Activated naive CD4-positive, alpha-beta T cell treated with anti-CD3 and anti-CD28 coated beads, Interleukin-2, amount 50 U/mL, for 16 hours (primary cell): ENCODE data around the gene MLLT3.
"Not testable (repeated sequence)": the region's sequence is repeated elsewhere in the genome, so short reads cannot be mapped to it uniquely, and the experiment has no call there.

Experiments
- DNase-seq: peaks from one replicate; pipeline ENCODE4 v3.0.0-alpha.2; 2020

MLLT3 gene

GRCh38 chr9:20593537-20593936, 28.8 kb downstream of the MLLT3 start:
- DNase-seq, result no peak

GRCh38 chr9:20593105-20593504, 29.2 kb downstream of the MLLT3 start:
- DNase-seq, result no peak

- DNase-seq, result no peak
Observed at GRCh38 chr9:20592673-20593072, 29.6 kb downstream of the MLLT3 start.

- DNase-seq, result no peak
Observed at GRCh38 chr9:20591223-20591622, 31.1 kb downstream of the MLLT3 start.

- DNase-seq, result no peak
Observed at GRCh38 chr9:20584968-20585643, 37.2 kb downstream of the MLLT3 start.

- not testable (repeated sequence) for DNase-seq
Observed at GRCh38 chr9:20583088-20583487, 39.2 kb downstream of the MLLT3 start.

GRCh38 chr9:20582150-20582549, 40.1 kb downstream of the MLLT3 start:
- DNase-seq, result no peak

- no peak for DNase-seq
Observed at GRCh38 chr9:20580673-20581072, 41.6 kb downstream of the MLLT3 start.

GRCh38 chr9:20579524-20580314, 42.6 kb downstream of the MLLT3 start:
- DNase-seq, result no peak

GRCh38 chr9:20573023-20573422, 49.3 kb downstream of the MLLT3 start:
- no peak for DNase-seq

GRCh38 chr9:20570756-20571155, 51.5 kb downstream of the MLLT3 start:
- DNase-seq, result no peak

- DNase-seq, result no peak
Observed at GRCh38 chr9:20570087-20570486, 52.2 kb downstream of the MLLT3 start.

GRCh38 chr9:20569525-20569924, 52.8 kb downstream of the MLLT3 start:
- DNase-seq, result no peak

GRCh38 chr9:20568400-20568799, 53.9 kb downstream of the MLLT3 start:
- no peak for DNase-seq

- no peak for DNase-seq
Observed at GRCh38 chr9:20566401-20566800, 55.9 kb downstream of the MLLT3 start.

- no peak for DNase-seq
Observed at GRCh38 chr9:20564650-20565049, 57.6 kb downstream of the MLLT3 start.

- DNase-seq, result no peak
Observed at GRCh38 chr9:20563917-20564316, 58.4 kb downstream of the MLLT3 start.

- DNase-seq, result no peak
Observed at GRCh38 chr9:20562051-20562450, 60.2 kb downstream of the MLLT3 start.

- no peak for DNase-seq
Observed at GRCh38 chr9:20561531-20561930, 60.8 kb downstream of the MLLT3 start.

- no peak for DNase-seq
Observed at GRCh38 chr9:20559231-20559890, 62.9 kb downstream of the MLLT3 start.

- peak; percentile 45 for DNase-seq
Observed at GRCh38 chr9:20558566-20559016, 63.7 kb downstream of the MLLT3 start.

GRCh38 chr9:20557890-20558565, 64.3 kb downstream of the MLLT3 start:
- no peak for DNase-seq

- DNase-seq, result no peak
Observed at GRCh38 chr9:20557285-20557684, 65.0 kb downstream of the MLLT3 start.
